AG09319 (cell line): Measurements from ENCODE around the gene ADGRG3.

Experiments
- DNase-seq: peaks from one replicate; pipeline ENCODE4 v3.0.0-alpha.2; 2010; ENCODE audit warnings: low read depth; ENCODE audit errors: extremely low read depth
- CTCF ChIP-seq: IDR thresholded peaks from 2 replicates; pipeline ENCODE4 v1.5.1; 2011; ENCODE audit warnings: low read depth, mild to moderate bottlenecking, inconsistent platforms, low read length, moderate library complexity

The ADGRG3 gene

GRCh38 chr16:57734308-57734924 is 66.3 kb downstream of the ADGRG3 start:
- TF ChIP-seq CTCF, result no peak
- DNase-seq, result no peak

GRCh38 chr16:57734925-57735754 is 67.0 kb downstream of the ADGRG3 start:
- peak; percentile 100 for DNase-seq
- no peak for TF ChIP-seq CTCF

- no peak for TF ChIP-seq CTCF
- DNase-seq, result no peak
Observed at GRCh38 chr16:57735755-57736418, 67.8 kb downstream of the ADGRG3 start, which contains the start of gene KATNB1. TSS of gene KATNB1 (plus strand) at chr16:57735770. CDS start at chr16:57737244, 1,474 bp downstream.

- peak; percentile 23 for DNase-seq
- TF ChIP-seq CTCF, result peak; percentile 6
Observed at GRCh38 chr16:57736419-57737351, 68.6 kb downstream of the ADGRG3 start.

- DNase-seq, result no peak
- TF ChIP-seq CTCF, result no peak
Observed at GRCh38 chr16:57738844-57739243, 70.7 kb downstream of the ADGRG3 start.
